HepG2 (cell line): ENCODE results near the gene MTX1. TPM values are rescaled to one million over a fixed set of nuclear protein-coding genes. Genes with fewer than 3 reads are reported as not detected.

Experiments used
- ARNT2 ChIP-seq: sonication (generic); formaldehyde crosslinking; IDR thresholded peaks from 2 replicates; pipeline ENCODE4 v1.8.0; 2022; ENCODE audit warnings: mild to moderate bottlenecking, low read depth, missing genetic modification reagents, moderate library complexity
- KLF15 ChIP-seq: sonication (generic); formaldehyde crosslinking; IDR thresholded peaks from 2 replicates; pipeline ENCODE4 v1.8.1; 2023; ENCODE audit warnings: borderline replicate concordance, mild to moderate bottlenecking, inconsistent platforms, missing genetic modification reagents, mixed read lengths
- NFYC ChIP-seq: IDR thresholded peaks from 2 replicates; pipeline ENCODE4 v1.6.1; 2016; ENCODE audit warnings: missing genetic modification reagents, missing compliant biosample characterization
- ONECUT2 ChIP-seq: sonication (generic); formaldehyde crosslinking; IDR thresholded peaks from 2 replicates; pipeline ENCODE4 v1.4.0; 2020; ENCODE audit warnings: missing genetic modification reagents
- PAWR ChIP-seq: sonication (generic); formaldehyde crosslinking; IDR thresholded peaks from 2 replicates; pipeline ENCODE4 v1.4.0; 2020; ENCODE audit warnings: missing genetic modification reagents, mild to moderate bottlenecking, borderline replicate concordance
- SIN3A ChIP-seq: IDR thresholded peaks from 2 replicates; pipeline ENCODE4 v1.6.1; 2011; ENCODE audit warnings: low read depth, mild to moderate bottlenecking, control low read depth, low read length, borderline replicate concordance
- SRSF9 ChIP-seq: fragments of 200-400 bp; formaldehyde crosslinking; IDR thresholded peaks from 2 replicates; pipeline ENCODE4 v1.6.1; 2018; ENCODE audit warnings: borderline replicate concordance, mild to moderate bottlenecking, low read depth, low read length; ENCODE audit not compliant: insufficient read depth, poor library complexity, severe bottlenecking
- ZBTB1 ChIP-seq: sonication (generic); formaldehyde crosslinking; IDR thresholded peaks from 2 replicates; pipeline ENCODE4 v1.4.0; 2020; ENCODE audit warnings: missing genetic modification reagents, borderline replicate concordance
- ZBTB7A ChIP-seq: sonication (generic); formaldehyde crosslinking; IDR thresholded peaks from 2 replicates; pipeline ENCODE4 v1.8.0; 2022; ENCODE audit warnings: mild to moderate bottlenecking, missing genetic modification reagents
- ZC3H4 ChIP-seq: sonication (generic); formaldehyde crosslinking; IDR thresholded peaks from 2 replicates; pipeline ENCODE4 v1.4.0; 2020; ENCODE audit warnings: missing genetic modification reagents, borderline replicate concordance
- ZNF143 ChIP-seq: sonication (generic); formaldehyde crosslinking; IDR thresholded peaks from 2 replicates; pipeline ENCODE4 v1.4.0; 2020; ENCODE audit warnings: missing genetic modification reagents
- ZNF253 ChIP-seq: sonication (generic); formaldehyde crosslinking; IDR thresholded peaks from 2 replicates; pipeline ENCODE4 v1.8.0; 2022; ENCODE audit warnings: mild to moderate bottlenecking, missing genetic modification reagents, borderline replicate concordance
- ZNF350 ChIP-seq: sonication (generic); formaldehyde crosslinking; IDR thresholded peaks from 2 replicates; pipeline ENCODE4 v1.4.0; 2020; ENCODE audit warnings: mild to moderate bottlenecking, low read depth, missing genetic modification reagents, borderline replicate concordance
- ZNF569 ChIP-seq: sonication (generic); formaldehyde crosslinking; IDR thresholded peaks from 2 replicates; pipeline ENCODE4 v1.5.0; 2020; ENCODE audit warnings: mild to moderate bottlenecking, missing genetic modification reagents, moderate library complexity, borderline replicate concordance
- ZNF772 ChIP-seq: sonication (generic); formaldehyde crosslinking; IDR thresholded peaks from 2 replicates; pipeline ENCODE4 v1.5.0; 2020; ENCODE audit warnings: mild to moderate bottlenecking, missing genetic modification reagents
- ZNF816 ChIP-seq: sonication (generic); formaldehyde crosslinking; IDR thresholded peaks from 2 replicates; pipeline ENCODE4 v1.8.0; 2022; ENCODE audit warnings: missing genetic modification reagents, mild to moderate bottlenecking, borderline replicate concordance
- polyA plus RNA-seq, 8 experiments: library from polyadenylated mRNA; depleted of rRNA in 3 of 8; stranded (reverse) in 7 of 8; unstranded in 1 of 8; fragments of >200 nt; fragmentation: Illumina TruSeq in 4 of 8; extraction: Trizol in 4 of 8; gene quantifications; 2 replicates each; pipeline versions ENCODE4 v1.2.1 to v1.2.3, GENCODE V29; 2011 to 2016; ENCODE audit warnings: low read depth in 4 of 8, missing spikeins in 1 of 8, mixed read lengths in 1 of 8; ENCODE audit not compliant: insufficient read depth in 1 of 8
- total RNA-seq, 5 experiments: library from RNA; depleted of rRNA; stranded (reverse); fragments of >200 nt; fragmentation: Illumina TruSeq; extraction: Trizol; gene quantifications; 2 replicates each; pipeline ENCODE4 v1.2.3, GENCODE V29; 2016; ENCODE audit warnings: low read depth in 1 of 5
- TF ChIP-seq, protein P1 (sequence below): sonication (generic); formaldehyde crosslinking; IDR thresholded peaks from 2 replicates; pipeline ENCODE4 v1.5.1; 2020; ENCODE audit warnings: mild to moderate bottlenecking, missing genetic modification reagents, moderate library complexity
- TF ChIP-seq, protein P2 (sequence below): sonication (generic); formaldehyde crosslinking; IDR thresholded peaks from 2 replicates; pipeline ENCODE4 v1.8.1; 2023; ENCODE audit warnings: mild to moderate bottlenecking, moderate library complexity, missing genetic modification reagents
- TF ChIP-seq, protein P3 (sequence below): fragments of 450-650 bp; IDR thresholded peaks from 2 replicates; pipeline ENCODE4 v1.6.1; 2016
- TF ChIP-seq, protein P4 (sequence below): IDR thresholded peaks from 2 replicates; pipeline ENCODE4 v1.6.1; 2016; ENCODE audit warnings: missing compliant biosample characterization, missing genetic modification reagents, borderline replicate concordance

MTX1 gene
- total and polyA plus RNA-seq, 2 of the 13 experiments (the other 11 are each of a cell fraction or from before 2014, with no cell fraction given) = 64.5 to 72.6 TPM

DNA sequence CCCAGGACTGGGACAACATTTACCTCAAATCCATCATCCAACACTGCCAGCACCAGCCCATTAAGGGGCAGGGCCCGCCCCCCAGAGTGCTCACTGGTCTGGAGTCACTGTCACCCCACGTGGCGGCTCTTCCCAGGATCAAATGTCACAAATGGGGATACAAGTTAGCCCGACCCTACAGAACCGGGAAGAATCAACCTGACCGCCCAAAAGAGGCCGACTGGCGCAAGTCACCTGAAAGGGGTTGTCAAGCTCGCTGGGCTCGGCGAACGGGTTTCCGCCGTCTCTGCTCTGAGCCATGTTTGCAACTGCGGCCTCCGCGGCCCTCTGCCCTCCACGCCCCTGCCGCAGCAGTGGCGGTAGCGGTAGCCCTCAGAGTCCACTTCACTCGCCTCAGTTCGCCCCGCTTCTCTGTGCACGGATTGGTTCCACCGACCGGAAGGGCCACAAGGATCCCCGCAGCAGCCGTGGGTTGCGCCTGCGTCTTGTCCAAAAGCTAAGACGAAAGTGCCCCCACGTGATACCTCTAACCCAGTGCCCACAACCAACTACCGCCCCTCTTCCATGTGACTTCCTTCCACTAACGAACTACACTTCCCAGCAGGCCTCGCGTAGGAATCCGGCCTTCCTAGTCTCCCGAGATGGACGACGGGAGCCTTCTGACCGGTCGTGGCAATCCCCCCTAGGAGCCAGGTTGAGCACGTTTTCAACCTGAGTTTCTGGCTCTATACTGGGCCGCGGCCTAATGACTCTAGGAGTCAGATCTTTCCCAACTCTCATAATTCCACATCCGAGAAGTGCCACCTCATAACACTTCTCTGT lies 53.6 kb downstream of the MTX1 start, which contains the start of gene SCAMP3 (continued):
- TF ChIP-seq NFYC (CRISPR knock-in tag) = peak; percentile 75
- TF ChIP-seq PAWR = no peak
- TF ChIP-seq ZC3H4 (CRISPR knock-in tag) = peak; percentile 21; the same call in 1 of the 2 replicates
- TF ChIP-seq SRSF9 = no peak
- TF ChIP-seq, protein P1, sequence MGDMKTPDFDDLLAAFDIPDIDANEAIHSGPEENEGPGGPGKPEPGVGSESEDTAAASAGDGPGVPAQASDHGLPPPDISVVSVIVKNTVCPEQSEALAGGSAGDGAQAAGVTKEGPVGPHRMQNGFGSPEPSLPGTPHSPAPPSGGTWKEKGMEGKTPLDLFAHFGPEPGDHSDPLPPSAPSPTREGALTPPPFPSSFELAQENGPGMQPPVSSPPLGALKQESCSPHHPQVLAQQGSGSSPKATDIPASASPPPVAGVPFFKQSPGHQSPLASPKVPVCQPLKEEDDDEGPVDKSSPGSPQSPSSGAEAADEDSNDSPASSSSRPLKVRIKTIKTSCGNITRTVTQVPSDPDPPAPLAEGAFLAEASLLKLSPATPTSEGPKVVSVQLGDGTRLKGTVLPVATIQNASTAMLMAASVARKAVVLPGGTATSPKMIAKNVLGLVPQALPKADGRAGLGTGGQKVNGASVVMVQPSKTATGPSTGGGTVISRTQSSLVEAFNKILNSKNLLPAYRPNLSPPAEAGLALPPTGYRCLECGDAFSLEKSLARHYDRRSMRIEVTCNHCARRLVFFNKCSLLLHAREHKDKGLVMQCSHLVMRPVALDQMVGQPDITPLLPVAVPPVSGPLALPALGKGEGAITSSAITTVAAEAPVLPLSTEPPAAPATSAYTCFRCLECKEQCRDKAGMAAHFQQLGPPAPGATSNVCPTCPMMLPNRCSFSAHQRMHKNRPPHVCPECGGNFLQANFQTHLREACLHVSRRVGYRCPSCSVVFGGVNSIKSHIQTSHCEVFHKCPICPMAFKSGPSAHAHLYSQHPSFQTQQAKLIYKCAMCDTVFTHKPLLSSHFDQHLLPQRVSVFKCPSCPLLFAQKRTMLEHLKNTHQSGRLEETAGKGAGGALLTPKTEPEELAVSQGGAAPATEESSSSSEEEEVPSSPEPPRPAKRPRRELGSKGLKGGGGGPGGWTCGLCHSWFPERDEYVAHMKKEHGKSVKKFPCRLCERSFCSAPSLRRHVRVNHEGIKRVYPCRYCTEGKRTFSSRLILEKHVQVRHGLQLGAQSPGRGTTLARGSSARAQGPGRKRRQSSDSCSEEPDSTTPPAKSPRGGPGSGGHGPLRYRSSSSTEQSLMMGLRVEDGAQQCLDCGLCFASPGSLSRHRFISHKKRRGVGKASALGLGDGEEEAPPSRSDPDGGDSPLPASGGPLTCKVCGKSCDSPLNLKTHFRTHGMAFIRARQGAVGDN (CRISPR knock-in tag) = peak; percentile 97
- peak; percentile 84 for TF ChIP-seq SIN3A
- TF ChIP-seq, protein P2, sequence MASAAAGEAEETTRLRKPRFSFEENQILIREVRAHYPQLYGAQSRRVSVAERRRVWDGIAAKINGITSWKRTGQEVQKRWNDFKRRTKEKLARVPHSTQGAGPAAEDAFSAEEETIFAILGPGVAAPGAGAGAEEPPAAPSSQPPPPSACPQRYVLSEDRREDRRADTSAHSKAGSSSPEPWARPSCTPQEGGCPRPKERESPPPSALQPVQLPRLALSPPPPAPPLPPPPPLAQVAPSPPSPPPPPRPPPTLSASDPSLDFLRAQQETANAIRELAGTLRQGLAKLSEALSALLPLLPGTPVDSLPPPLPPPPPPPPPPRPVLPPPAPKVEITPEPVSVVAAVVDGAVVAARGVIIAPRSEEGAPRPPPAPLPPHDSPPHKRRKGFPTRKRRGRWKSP (CRISPR knock-in tag) = peak; percentile 92
- TF ChIP-seq ZNF143 = peak; percentile 97
- TF ChIP-seq ARNT2 (CRISPR knock-in tag) = peak; percentile 88
- TF ChIP-seq, protein P3, sequence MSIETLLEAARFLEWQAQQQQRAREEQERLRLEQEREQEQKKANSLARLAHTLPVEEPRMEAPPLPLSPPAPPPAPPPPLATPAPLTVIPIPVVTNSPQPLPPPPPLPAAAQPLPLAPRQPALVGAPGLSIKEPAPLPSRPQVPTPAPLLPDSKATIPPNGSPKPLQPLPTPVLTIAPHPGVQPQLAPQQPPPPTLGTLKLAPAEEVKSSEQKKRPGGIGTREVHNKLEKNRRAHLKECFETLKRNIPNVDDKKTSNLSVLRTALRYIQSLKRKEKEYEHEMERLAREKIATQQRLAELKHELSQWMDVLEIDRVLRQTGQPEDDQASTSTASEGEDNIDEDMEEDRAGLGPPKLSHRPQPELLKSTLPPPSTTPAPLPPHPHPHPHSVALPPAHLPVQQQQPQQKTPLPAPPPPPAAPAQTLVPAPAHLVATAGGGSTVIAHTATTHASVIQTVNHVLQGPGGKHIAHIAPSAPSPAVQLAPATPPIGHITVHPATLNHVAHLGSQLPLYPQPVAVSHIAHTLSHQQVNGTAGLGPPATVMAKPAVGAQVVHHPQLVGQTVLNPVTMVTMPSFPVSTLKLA = peak; percentile 91
- TF ChIP-seq, protein P4, sequence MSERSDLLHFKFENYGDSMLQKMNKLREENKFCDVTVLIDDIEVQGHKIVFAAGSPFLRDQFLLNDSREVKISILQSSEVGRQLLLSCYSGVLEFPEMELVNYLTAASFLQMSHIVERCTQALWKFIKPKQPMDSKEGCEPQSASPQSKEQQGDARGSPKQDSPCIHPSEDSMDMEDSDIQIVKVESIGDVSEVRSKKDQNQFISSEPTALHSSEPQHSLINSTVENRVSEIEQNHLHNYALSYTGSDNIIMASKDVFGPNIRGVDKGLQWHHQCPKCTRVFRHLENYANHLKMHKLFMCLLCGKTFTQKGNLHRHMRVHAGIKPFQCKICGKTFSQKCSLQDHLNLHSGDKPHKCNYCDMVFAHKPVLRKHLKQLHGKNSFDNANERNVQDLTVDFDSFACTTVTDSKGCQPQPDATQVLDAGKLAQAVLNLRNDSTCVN (CRISPR knock-in tag) = peak; percentile 84
- peak; percentile 91; the same call in 1 of the 2 replicates for TF ChIP-seq ZNF350 (CRISPR knock-in tag)
- TF ChIP-seq ZNF253 = no peak
- TF ChIP-seq ZBTB7A (CRISPR knock-in tag) = 0 out of 2 replicates have a peak, but pooled peaks have one; percentile 50
- TF ChIP-seq KLF15 (CRISPR knock-in tag) = peak; percentile 78; the same call in 1 of the 2 replicates
- TF ChIP-seq ZNF816 (CRISPR knock-in tag) = peak; percentile 89; the same call in 1 of the 2 replicates
- no peak for TF ChIP-seq ZBTB1 (CRISPR knock-in tag)
- peak; percentile 9; the same call in 1 of the 2 replicates for TF ChIP-seq ONECUT2 (CRISPR knock-in tag)
- peak; percentile 94 for TF ChIP-seq ZNF569
- TF ChIP-seq ZNF772 (CRISPR knock-in tag) = no peak
